ENCODE results near the gene SAYSD1. TPM values are rescaled to one million over a fixed set of nuclear protein-coding genes. Genes with fewer than 3 reads are reported as not detected.

The SAYSD1 gene
- total RNA-seq, 1 experiment from 2014 or later = 20.8 TPM

DNA sequence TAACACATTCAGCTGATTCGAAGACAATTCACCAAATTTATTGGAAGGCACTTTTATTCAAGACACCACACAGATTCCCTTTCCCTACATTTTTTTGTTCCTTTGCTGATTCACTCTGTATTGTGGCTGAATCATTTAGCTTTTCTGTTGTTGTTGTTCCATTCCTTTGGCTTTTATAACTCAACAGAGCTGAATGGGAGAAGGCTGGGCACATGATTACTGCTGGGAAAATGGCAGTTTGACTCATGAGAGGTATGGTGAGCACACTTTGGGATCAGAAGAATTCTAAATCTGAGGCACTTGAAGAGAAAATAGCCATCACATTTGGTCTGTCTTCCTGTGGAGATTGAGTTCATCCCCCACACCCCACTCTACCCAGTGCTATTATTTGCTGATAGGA lies 15.7 kb upstream of the SAYSD1 start:
- H3K27me3 ChIP-seq (replicated peaks; ENCODE audit: control insufficient read depth, insufficient read depth, low read length) = no peaks in the 10 kb centered on the region
- H3K4me1 Mint-ChIP-seq (ENCODE audit: low read depth, unreplicated experiment) = no peaks in the 10 kb centered on the region
- H3K9me3 Mint-ChIP-seq (ENCODE audit: unreplicated experiment) = no peaks in the 10 kb centered on the region
- TF ChIP-seq, protein P1, sequence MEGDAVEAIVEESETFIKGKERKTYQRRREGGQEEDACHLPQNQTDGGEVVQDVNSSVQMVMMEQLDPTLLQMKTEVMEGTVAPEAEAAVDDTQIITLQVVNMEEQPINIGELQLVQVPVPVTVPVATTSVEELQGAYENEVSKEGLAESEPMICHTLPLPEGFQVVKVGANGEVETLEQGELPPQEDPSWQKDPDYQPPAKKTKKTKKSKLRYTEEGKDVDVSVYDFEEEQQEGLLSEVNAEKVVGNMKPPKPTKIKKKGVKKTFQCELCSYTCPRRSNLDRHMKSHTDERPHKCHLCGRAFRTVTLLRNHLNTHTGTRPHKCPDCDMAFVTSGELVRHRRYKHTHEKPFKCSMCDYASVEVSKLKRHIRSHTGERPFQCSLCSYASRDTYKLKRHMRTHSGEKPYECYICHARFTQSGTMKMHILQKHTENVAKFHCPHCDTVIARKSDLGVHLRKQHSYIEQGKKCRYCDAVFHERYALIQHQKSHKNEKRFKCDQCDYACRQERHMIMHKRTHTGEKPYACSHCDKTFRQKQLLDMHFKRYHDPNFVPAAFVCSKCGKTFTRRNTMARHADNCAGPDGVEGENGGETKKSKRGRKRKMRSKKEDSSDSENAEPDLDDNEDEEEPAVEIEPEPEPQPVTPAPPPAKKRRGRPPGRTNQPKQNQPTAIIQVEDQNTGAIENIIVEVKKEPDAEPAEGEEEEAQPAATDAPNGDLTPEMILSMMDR (IDR thresholded peaks at IDR 0.05; ENCODE audit: insufficient read depth in 1 of 2, low read depth in 1 of 2, low read length in 1 of 2, severe bottlenecking in 1 of 2, unreplicated experiment in 1 of 2) = no peak
- ChIA-PET POLR2A (interaction anchor here (0.7 kb wide), 1 partner anchor 155 kb away, joined by 3 read pairs; no protein-coding TSS in a partner anchor), CTCF (interaction anchor here (0.7 kb wide), 1 partner anchor 157 kb away, joined by 3 read pairs; no protein-coding TSS in a partner anchor)
- no peaks in the 10 kb centered on the region for H3K36me3 Mint-ChIP-seq (ENCODE audit: insufficient read depth, unreplicated experiment)
- intact Hi-C loops (cut with micrococcal nuclease; ENCODE audit: unreplicated experiment) = no loop called here
- no peak overlapping the region for H3K4me3 ChIP-seq (ENCODE audit: low read depth, low read length)
- H3K27me3 Mint-ChIP-seq (ENCODE audit: insufficient read depth, unreplicated experiment) = peaks cover 3% of the 10 kb centered on the region
- H3K9me3 ChIP-seq = no peaks in the 10 kb centered on the region
- DNase-seq = no peak
- H3K36me3 ChIP-seq (ENCODE audit: control insufficient read depth, insufficient read depth, low read length) = no peaks in the 10 kb centered on the region
- no peak overlapping the region for H3K27ac Mint-ChIP-seq (ENCODE audit: unreplicated experiment)
- BruUV-seq (replicated peaks) = no TSS peak
- no peaks in the 10 kb centered on the region for H3K4me1 ChIP-seq
- H3K4me3 Mint-ChIP-seq (ENCODE audit: unreplicated experiment) = no peak overlapping the region

DNA sequence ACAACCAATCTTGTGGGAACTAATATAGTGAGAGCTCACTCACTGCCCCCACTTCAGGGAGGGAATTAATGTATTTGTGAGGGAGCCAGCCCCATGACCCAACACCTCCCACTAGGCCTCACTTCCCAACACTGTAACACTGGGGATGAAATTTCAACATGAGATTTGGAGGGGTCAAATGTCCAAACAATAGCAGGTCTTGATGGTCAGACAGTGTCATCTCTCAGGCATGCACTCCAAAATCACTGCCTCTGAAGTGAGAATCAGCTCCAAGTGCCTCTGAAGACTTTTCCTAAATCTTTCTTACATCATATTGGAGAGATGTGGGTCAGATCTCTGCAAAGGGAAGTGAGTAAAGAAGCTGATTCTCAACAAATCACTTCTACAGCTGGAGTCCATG lies 13.8 kb upstream of the SAYSD1 start:
- CTCF ChIA-PET = interaction anchor here (0.6 kb wide), 1 partner anchor 14 kb away, joined by 3 read pairs; the partner anchor contains the start of gene SAYSD1
- no peaks in the 10 kb centered on the region for H3K36me3 Mint-ChIP-seq (ENCODE audit: insufficient read depth, unreplicated experiment)
- Histone ChIP-seq H3K4me3 (ENCODE audit: low read depth, low read length) (no peak overlapping the region), H3K27me3 (replicated peaks; ENCODE audit: control insufficient read depth, insufficient read depth, low read length) (no peaks in the 10 kb centered on the region), H3K4me1 (0 out of 2 replicates have a peak, but pooled peaks cover 4% of the 10 kb centered on the region), H3K36me3 (ENCODE audit: control insufficient read depth, insufficient read depth, low read length) (no peaks in the 10 kb centered on the region), H3K9me3 (no peaks in the 10 kb centered on the region)
- no peaks in the 10 kb centered on the region for H3K9me3 Mint-ChIP-seq (ENCODE audit: unreplicated experiment)
- H3K27ac Mint-ChIP-seq (ENCODE audit: unreplicated experiment) = no peak overlapping the region
- BruUV-seq (replicated peaks) = no TSS peak
- DNase-seq = no peak
- H3K27me3 Mint-ChIP-seq (ENCODE audit: insufficient read depth, unreplicated experiment) = peaks cover 3% of the 10 kb centered on the region
- intact Hi-C loops (cut with micrococcal nuclease; ENCODE audit: unreplicated experiment) = no loop called here
- no peak overlapping the region for H3K4me3 Mint-ChIP-seq (ENCODE audit: unreplicated experiment)
- no peaks in the 10 kb centered on the region for H3K4me1 Mint-ChIP-seq (ENCODE audit: low read depth, unreplicated experiment)
- POLR2A ChIA-PET = no interaction called here
- TF ChIP-seq, protein P1 (IDR thresholded peaks at IDR 0.05; ENCODE audit: insufficient read depth in 1 of 2, low read depth in 1 of 2, low read length in 1 of 2, severe bottlenecking in 1 of 2, unreplicated experiment in 1 of 2) = no peak

DNA sequence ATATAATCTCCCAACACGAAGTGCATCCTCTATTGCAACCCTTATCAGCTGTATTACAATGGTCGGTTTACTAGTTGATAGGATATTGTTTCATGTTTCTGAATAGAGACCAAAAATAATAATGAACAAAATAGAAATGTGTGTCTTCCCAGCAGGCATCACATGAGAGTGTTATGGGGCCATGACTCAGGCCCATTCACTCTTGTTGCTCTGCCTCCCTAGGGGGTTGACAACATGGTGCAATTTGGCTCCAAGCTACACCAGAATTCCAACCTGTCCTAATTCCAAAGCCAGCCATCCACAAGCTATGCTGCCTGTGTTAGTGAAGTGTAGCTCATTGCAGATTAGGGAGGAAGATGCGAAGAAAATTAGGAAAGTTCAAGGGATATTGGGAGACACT lies 13.1 kb upstream of the SAYSD1 start:
- DNase-seq = no peak
- intact Hi-C loops (cut with micrococcal nuclease; ENCODE audit: unreplicated experiment) = no loop called here
- no peaks in the 10 kb centered on the region for H3K9me3 ChIP-seq
- H3K4me3 ChIP-seq (ENCODE audit: low read depth, low read length) = no peak overlapping the region
- Mint-ChIP-seq H3K4me1 (ENCODE audit: low read depth, unreplicated experiment) (no peaks in the 10 kb centered on the region), H3K4me3 (ENCODE audit: unreplicated experiment) (no peak overlapping the region), H3K36me3 (ENCODE audit: insufficient read depth, unreplicated experiment) (no peaks in the 10 kb centered on the region), H3K9me3 (ENCODE audit: unreplicated experiment) (no peaks in the 10 kb centered on the region), H3K27ac (ENCODE audit: unreplicated experiment) (no peak overlapping the region), H3K27me3 (ENCODE audit: insufficient read depth, unreplicated experiment) (peaks cover 3% of the 10 kb centered on the region)
- ChIA-PET CTCF (no interaction called here), POLR2A (no interaction called here)
- H3K27me3 ChIP-seq (replicated peaks; ENCODE audit: control insufficient read depth, insufficient read depth, low read length) = no peaks in the 10 kb centered on the region
- BruUV-seq (replicated peaks) = no TSS peak
- 0 out of 2 replicates have a peak, but pooled peaks cover 5% of the 10 kb centered on the region for H3K4me1 ChIP-seq
- H3K36me3 ChIP-seq (ENCODE audit: control insufficient read depth, insufficient read depth, low read length) = no peaks in the 10 kb centered on the region
- TF ChIP-seq, protein P1 (IDR thresholded peaks at IDR 0.05; ENCODE audit: insufficient read depth in 1 of 2, low read depth in 1 of 2, low read length in 1 of 2, severe bottlenecking in 1 of 2, unreplicated experiment in 1 of 2) = no peak

Data from Caco-2 (cell line).